H1 (cell line): Measurements from ENCODE around the gene MRM1. TPM values are rescaled to one million over a fixed set of nuclear protein-coding genes. Genes with fewer than 3 reads are reported as not detected.

Source experiments
- CTCF ChIA-PET: fragments of 300-600 bp; sonication (Branson Sonifier 250); formaldehyde crosslinking; loops from one replicate; lab custom pipeline; 2021; ENCODE audit not compliant: partially characterized antibody; lab: Charles Lee
- POLR2A ChIA-PET: fragments of 300-600 bp; sonication (Branson Sonifier 250); formaldehyde crosslinking; loops from one replicate; lab custom pipeline; 2021; ENCODE audit warnings: inconsistent platforms; ENCODE audit not compliant: partially characterized antibody; lab: Charles Lee
- DNase-seq, 2 experiments: peaks; one replicate each; pipeline versions ENCODE4 v3.0.0 to v3.0.0-alpha.2; 2010 to 2022; ENCODE audit warnings: low spot score in 2 of 2, low read depth in 1 of 2, mixed read lengths in 1 of 2
- FAIRE-seq: peaks from 2 replicates; lab custom pipeline; 2011; peaks lifted over from hg19 to GRCh38; lab: Jason Lieb, UNC
- H2AFZ ChIP-seq: 2 replicates; pipeline ENCODE4 v1.8.1; 2012; ENCODE audit warnings: low read length, inconsistent platforms
- H2AK5ac ChIP-seq: 2 replicates; pipeline ENCODE4 v1.6.1; 2013; ENCODE audit warnings: low read depth, low read length
- H2BK120ac ChIP-seq: replicated peaks from 2 replicates; pipeline ENCODE3; 2013; ENCODE audit warnings: low read depth, low read length, inconsistent platforms
- H2BK12ac ChIP-seq: 2 replicates; pipeline ENCODE4 v1.6.1; 2013; ENCODE audit warnings: low read depth, low read length
- H2BK15ac ChIP-seq: 2 replicates; pipeline ENCODE4 v1.6.1; 2013; ENCODE audit warnings: low read length
- H2BK20ac ChIP-seq: 2 replicates; pipeline ENCODE4 v1.6.1; 2013; ENCODE audit warnings: low read length
- H2BK5ac ChIP-seq: 2 replicates; pipeline ENCODE4 v1.6.1; 2013; ENCODE audit warnings: low read depth, low read length
- H3K14ac ChIP-seq: 2 replicates; pipeline ENCODE4 v1.6.1; 2013; ENCODE audit warnings: inconsistent platforms; ENCODE audit not compliant: insufficient read length
- H3K18ac ChIP-seq: 2 replicates; pipeline ENCODE4 v1.6.1; 2013; ENCODE audit warnings: low read length; ENCODE audit errors: extremely low read depth
- H3K23ac ChIP-seq: 2 replicates; pipeline ENCODE4 v1.6.1; 2013; ENCODE audit warnings: inconsistent platforms; ENCODE audit not compliant: insufficient read length
- H3K23me2 ChIP-seq: 2 replicates; pipeline ENCODE4 v1.6.1; 2013; ENCODE audit warnings: low read depth, low read length
- H3K27ac ChIP-seq: 2 replicates; pipeline ENCODE4 v1.6.1; 2011; ENCODE audit warnings: low read depth, low read length, inconsistent platforms
- H3K27me3 ChIP-seq, 4 experiments: replicated peaks in 1 of 4; 1 replicate in 1 of 4; 2 replicates in 3 of 4; pipeline versions ENCODE4 v1.6.1 to v1.8.1; 2011 to 2013; ENCODE audit warnings: low read length in 3 of 4, mild to moderate bottlenecking in 3 of 4, inconsistent platforms in 2 of 4, mixed read lengths in 2 of 4, moderate library complexity in 1 of 4; ENCODE audit not compliant: control insufficient read depth in 3 of 4, insufficient read depth in 3 of 4; ENCODE audit errors: extremely low read depth in 1 of 4
- H3K36me3 ChIP-seq, 4 experiments: 2 replicates each; pipeline versions ENCODE4 v1.6.1 to v1.8.1; 2011 to 2013; ENCODE audit warnings: mild to moderate bottlenecking in 4 of 4, low read length in 3 of 4, moderate library complexity in 2 of 4, control low read depth in 1 of 4, inconsistent platforms in 1 of 4; ENCODE audit not compliant: insufficient read depth in 4 of 4, control insufficient read depth in 2 of 4
- H3K4ac ChIP-seq: replicated peaks from 2 replicates; pipeline ENCODE3; 2013; ENCODE audit warnings: low read length, low read depth, mixed read lengths, inconsistent platforms; ENCODE audit not compliant: insufficient read length
- H3K4me1 ChIP-seq, 4 experiments: replicated peaks in 1 of 4; 1 replicate in 1 of 4; 2 replicates in 3 of 4; pipeline versions ENCODE4 v1.6.1 to v1.8.1; 2011 to 2013; ENCODE audit warnings: low read length in 3 of 4, inconsistent platforms in 2 of 4, mixed read lengths in 1 of 4; ENCODE audit not compliant: insufficient read depth in 4 of 4, control insufficient read depth in 3 of 4
- H3K4me2 ChIP-seq, 2 experiments: 2 replicates each; pipeline versions ENCODE4 v1.6.1 to v1.8.1; 2011 to 2013; ENCODE audit warnings: low read depth in 2 of 2, low read length in 2 of 2, control low read depth in 1 of 2, inconsistent platforms in 1 of 2, mild to moderate bottlenecking in 1 of 2; ENCODE audit not compliant: insufficient read depth in 1 of 2
- H3K4me3 ChIP-seq, 4 experiments: fragments of 200-600, 300-600 bp in 1 of 4; sonication (generic), shearing (Covaris generic), sonication (Bioruptor Twin) in 1 of 4; 2 replicates each; pipeline versions ENCODE4 v1.5.1 to v1.8.1; 2011 to 2016; ENCODE audit warnings: low read length in 4 of 4, low read depth in 3 of 4, control low read depth in 2 of 4, inconsistent platforms in 2 of 4, mild to moderate bottlenecking in 2 of 4, mixed read lengths in 1 of 4, moderate library complexity in 1 of 4; ENCODE audit not compliant: insufficient read depth in 2 of 4; ENCODE audit errors: extremely low read depth in 1 of 4
- H3K56ac ChIP-seq: replicated peaks from 2 replicates; pipeline ENCODE3; 2013; ENCODE audit warnings: low read depth, mild to moderate bottlenecking, mixed read lengths, low read length, inconsistent platforms; ENCODE audit not compliant: insufficient read length
- H3K79me1 ChIP-seq: 2 replicates; pipeline ENCODE4 v1.6.1; 2013; ENCODE audit warnings: low read depth, low read length, control low read depth
- H3K79me2 ChIP-seq, 2 experiments: 2 replicates each; pipeline versions ENCODE4 v1.6.1 to v1.8.1; 2012 to 2013; ENCODE audit warnings: low read length in 2 of 2, mild to moderate bottlenecking in 2 of 2, inconsistent platforms in 1 of 2; ENCODE audit not compliant: insufficient read depth in 2 of 2, control insufficient read depth in 1 of 2
- H3K9ac ChIP-seq, 4 experiments: replicated peaks in 1 of 4; 1 replicate in 1 of 4; 2 replicates in 3 of 4; pipeline versions ENCODE4 v1.6.1 to v1.8.1; 2011 to 2013; ENCODE audit warnings: low read depth in 3 of 4, low read length in 3 of 4, control low read depth in 2 of 4, mild to moderate bottlenecking in 2 of 4, moderate library complexity in 2 of 4, inconsistent platforms in 1 of 4; ENCODE audit errors: extremely low read depth in 1 of 4
- H3K9me3 ChIP-seq, 2 experiments: 2 replicates each; pipeline versions ENCODE4 v1.6.1 to v1.8.1; 2012 to 2013; ENCODE audit warnings: mild to moderate bottlenecking in 2 of 2, moderate library complexity in 2 of 2, control low read depth in 1 of 2, inconsistent platforms in 1 of 2, low read depth in 1 of 2, low read length in 1 of 2, mixed read lengths in 1 of 2; ENCODE audit not compliant: insufficient read depth in 2 of 2
- H4K20me1 ChIP-seq, 2 experiments: replicated peaks in 1 of 2; 2 replicates each; pipeline versions ENCODE3 to v1.8.1; 2011 to 2013; ENCODE audit warnings: inconsistent platforms in 2 of 2, low read length in 2 of 2, mild to moderate bottlenecking in 1 of 2; ENCODE audit not compliant: insufficient read depth in 2 of 2, control insufficient read depth in 1 of 2
- H4K5ac ChIP-seq: 2 replicates; pipeline ENCODE4 v1.6.1; 2013; ENCODE audit warnings: low read length, low read depth, mixed read lengths, inconsistent platforms; ENCODE audit not compliant: insufficient read length
- H4K8ac ChIP-seq: 2 replicates; pipeline ENCODE4 v1.8.0; 2013; ENCODE audit warnings: mild to moderate bottlenecking, moderate library complexity, low read length, inconsistent platforms; ENCODE audit not compliant: insufficient read depth; ENCODE audit errors: extremely low read depth
- H4K91ac ChIP-seq: replicated peaks from 2 replicates; pipeline ENCODE3; 2013; ENCODE audit warnings: low read length, mixed read lengths, inconsistent platforms; ENCODE audit not compliant: insufficient read length
- BCL11A ChIP-seq, 2 experiments: IDR thresholded peaks; one replicate each; pipeline ENCODE4 v1.6.1; 2011; ENCODE audit warnings: low read depth in 2 of 2, low read length in 2 of 2, mild to moderate bottlenecking in 2 of 2
- CEBPB ChIP-seq: IDR thresholded peaks from 2 replicates; pipeline ENCODE4 v1.6.1; 2012; ENCODE audit warnings: low read depth, low read length
- EGR1 ChIP-seq: IDR thresholded peaks from 2 replicates; pipeline ENCODE4 v1.6.1; 2011; ENCODE audit warnings: low read depth, low read length, borderline replicate concordance
- NANOG ChIP-seq: IDR thresholded peaks from 2 replicates; pipeline ENCODE4 v1.6.1; 2011; ENCODE audit warnings: low read length, low read depth, mild to moderate bottlenecking, inconsistent platforms; ENCODE audit not compliant: insufficient read depth, poor library complexity, severe bottlenecking
- RAD21 ChIP-seq, 2 experiments: IDR thresholded peaks in 1 of 2; conservative IDR thresholded peaks in 1 of 2; 2 replicates each; pipeline ENCODE4 v1.6.1; 2011; ENCODE audit warnings: low read depth in 2 of 2, low read length in 2 of 2, improper control_type of control experiment in 1 of 2, inconsistent platforms in 1 of 2, mild to moderate bottlenecking in 1 of 2, moderate library complexity in 1 of 2
- RBBP5 ChIP-seq: IDR thresholded peaks from 2 replicates; pipeline ENCODE4 v1.7.1; 2012; ENCODE audit warnings: low read depth, mild to moderate bottlenecking, inconsistent platforms, low read length, moderate library complexity, borderline replicate concordance
- RFX5 ChIP-seq: IDR thresholded peaks from 2 replicates; pipeline ENCODE4 v1.6.1; 2011; ENCODE audit warnings: low read depth, low read length, improper control_type of control experiment, borderline replicate concordance
- SIN3A ChIP-seq, 2 experiments: IDR thresholded peaks in 1 of 2; conservative IDR thresholded peaks in 1 of 2; 2 replicates each; pipeline ENCODE4 v1.6.1; 2011 to 2012; ENCODE audit warnings: low read length in 2 of 2, improper control_type of control experiment in 1 of 2, low read depth in 1 of 2, mild to moderate bottlenecking in 1 of 2
- SP4 ChIP-seq: IDR thresholded peaks from 2 replicates; pipeline ENCODE4 v1.6.1; 2012; ENCODE audit warnings: low read length, inconsistent platforms
- TEAD4 ChIP-seq: IDR thresholded peaks from 2 replicates; pipeline ENCODE4 v1.6.1; 2012; ENCODE audit warnings: low read depth, low read length, inconsistent platforms, mixed read lengths
- WGBS, 2 experiments: shearing (Covaris generic) in 1 of 2; methylation state at CpG; one replicate each; pipeline versions ENCODE4 v1.1.6 to v1.1.7; 2013 to 2015; ENCODE audit warnings: low lambda C conversion rate in 2 of 2, mixed read lengths in 2 of 2, inconsistent platforms in 1 of 2, low coverage in 1 of 2, missing lambda C conversion rate in 1 of 2; ENCODE audit not compliant: insufficient replicate concordance in 2 of 2, insufficient coverage in 1 of 2, insufficient read length in 1 of 2; ENCODE audit errors: extremely low coverage in 1 of 2, missing lambda C conversion rate in 1 of 2; 5-methylcytosine and 5-hydroxymethylcytosine counted together
- polyA plus RNA-seq, 7 experiments: library from polyadenylated mRNA; depleted of rRNA in 3 of 7; stranded (reverse) in 5 of 7; unstranded in 2 of 7; fragments of >200 nt in 5 of 7; fragments of 200-250 nt in 2 of 7; gene quantifications; 1 replicate in 5 of 7; 2 replicates in 1 of 7; 4 replicates in 1 of 7; pipeline versions ENCODE4 v1.2.1 to v1.2.3, GENCODE V29; 2011 to 2013; ENCODE audit warnings: missing spikeins in 2 of 7, mixed read lengths in 2 of 7
- total RNA-seq: library from RNA; stranded (reverse); fragmentation: NEBNext Ultra II Directional; extraction: Animal tissue kit (Norgen Biotek cat#: 25700); gene quantifications from 2 replicates; pipeline ENCODE4 v1.2.1, GENCODE V29; 2021

Gene MRM1
- total and polyA plus RNA-seq, 2 of the 8 experiments (the other 6 are each of a cell fraction or from before 2014, with no cell fraction given), result 9.9 to 11.2 TPM

GRCh38 chr17:36613155-36613554 lies 11.8 kb downstream of the MRM1 start:
- Histone ChIP-seq H3K23me2 (no peaks in the 10 kb centered on the region), H3K79me2 (no peaks in the 10 kb centered on the region), H3K4me3 (no peak overlapping the region), H3K27ac (no peak overlapping the region), H4K20me1 (peaks cover 2 to 3% of the 10 kb centered on the region in 2 experiments), H3K4me2 (no peak overlapping the region), H2AK5ac (peak overlapping the region; percentile 83; the same call in 1 of the 2 replicates), H3K9ac (no peak overlapping the region), H2AFZ (no peak overlapping the region), H3K79me1 (no peaks in the 10 kb centered on the region; the same call in 1 of the 2 replicates), H3K14ac (no peak overlapping the region), H4K5ac (no peak overlapping the region), H2BK120ac (no peak overlapping the region), H2BK12ac (no peak overlapping the region), H3K23ac (no peak overlapping the region), H3K18ac (no peak overlapping the region), H4K8ac (0 out of 2 replicates have a peak overlapping the region, but pooled peaks have one; percentile 11), H2BK5ac (no peak overlapping the region), H4K91ac (peak overlapping the region; percentile 29), H3K4ac (no peak overlapping the region), H2BK20ac (no peak overlapping the region), H3K27me3 (no peaks in the 10 kb centered on the region), H3K4me1 (peaks cover 9 to 20% (median 16%) of the 10 kb centered on the region in 4 experiments), H3K56ac (no peak overlapping the region), H3K36me3 (no peaks in the 10 kb centered on the region), H3K9me3 (no peaks in the 10 kb centered on the region), H2BK15ac (no peak overlapping the region)
- WGBS, 2 experiments, result 75% methylated on average over 4 of the region's 4 CpGs; no CpG with 5 or more reads in 1 of the 2 experiments
- ChIA-PET CTCF (interaction anchor here (1.6 to 9.9 kb wide), 5 partner anchors 8 to 105 kb away, joined by 4 to 122 read pairs (median 5); partner anchors contain the start of gene MRM1), POLR2A (interaction anchor here (1.2 to 6.3 kb wide), 3 partner anchors 11 to 19 kb away, joined by 3 to 50 read pairs (median 5); partner anchors contain the start of gene MRM1)
- FAIRE-seq, result no peak
- DNase-seq, result no peak
- no peak for TF ChIP-seq EGR1
- TF ChIP-seq TEAD4, result no peak
- no peak for TF ChIP-seq RFX5
- TF ChIP-seq RAD21 (IDR thresholded peaks at IDR 0.05 in 1 of 2, conservative IDR thresholded peaks at IDR 0.05 in 1 of 2; ENCODE audit: low read depth in 2 of 2, low read length in 2 of 2), result no peak
- no peak for TF ChIP-seq SIN3A (conservative IDR thresholded peaks at IDR 0.05 in 1 of 2, IDR thresholded peaks at IDR 0.05 in 1 of 2; ENCODE audit: low read depth in 1 of 2, low read length in 2 of 2)
- no peak for TF ChIP-seq NANOG
- TF ChIP-seq SP4, result no peak
- TF ChIP-seq BCL11A (IDR thresholded peaks at IDR 0.05; ENCODE audit: low read depth in 2 of 2, low read length in 2 of 2), result no peak
- TF ChIP-seq RBBP5, result no peak
- TF ChIP-seq CEBPB, result no peak
